GM12878 (cell line): ENCODE results near the gene ATP6V1F. TPM values are rescaled to one million over a fixed set of nuclear protein-coding genes. Genes with fewer than 3 reads are reported as not detected.

Experiments used
- ATAC-seq: fragments of 200-7000 bp; cut with Tn5 transposase; 3 replicates; pipeline ENCODE4 v1.9.1; 2020; ENCODE audit warnings: mild to moderate bottlenecking, moderate library complexity
- BruUV-seq: library from RNA; stranded (reverse); fragments of 400-500 nt; replicated peaks from 2 replicates; lab custom pipeline; 2021; lab: Mats Ljungman, UMichigan
- CTCF ChIA-PET: fragments of 300-600 bp; sonication (Branson Sonifier 250); formaldehyde crosslinking; extraction: SDS; loops from one replicate; lab custom pipeline; 2021; ENCODE audit warnings: inconsistent platforms; lab: Yijun Ruan, JAX
- POLR2A ChIA-PET: fragments of 350-600 bp; formaldehyde crosslinking; extraction: SDS; loops from one replicate; lab custom pipeline; 2021; ENCODE audit warnings: inconsistent platforms; lab: Charles Lee
- RAD21 ChIA-PET: fragments of 300-600 bp; sonication (Branson Sonifier 250); formaldehyde crosslinking; loops from one replicate; lab custom pipeline; 2023; ENCODE audit warnings: antibody characterized with exemption; ENCODE audit not compliant: unreplicated experiment; lab: Charles Lee
- SMC1A ChIA-PET: fragments of 300-600 bp; sonication (Branson Sonifier 250); formaldehyde crosslinking; loops from one replicate; lab custom pipeline; 2023; ENCODE audit not compliant: unreplicated experiment, uncharacterized antibody; lab: Charles Lee
- DNase-seq: peaks from one replicate; pipeline ENCODE4 v3.0.0-alpha.2; 2011; ENCODE audit warnings: low read depth, low spot score
- FAIRE-seq: peaks from 3 replicates; lab custom pipeline; 2011; peaks lifted over from hg19 to GRCh38; lab: Jason Lieb, UNC
- H2AFZ ChIP-seq: 2 replicates; pipeline ENCODE4 v1.6.0; 2011; ENCODE audit warnings: low read depth, low read length, control low read depth; ENCODE audit not compliant: control insufficient read depth
- H3K27ac ChIP-seq: 2 replicates; pipeline ENCODE4 v1.5.1; 2011; ENCODE audit warnings: control low read depth; ENCODE audit not compliant: control insufficient read depth, insufficient read depth
- H3K27me3 ChIP-seq, 2 experiments: replicated peaks in 1 of 2; 2 replicates each; pipeline versions ENCODE4 v1.6.0 to v1.6.1; 2011; ENCODE audit warnings: low read length in 1 of 2; ENCODE audit not compliant: control insufficient read depth in 2 of 2, insufficient read depth in 2 of 2
- H3K36me3 ChIP-seq, 2 experiments: 2 replicates each; pipeline ENCODE4 v1.5.1; 2011; ENCODE audit warnings: low read length in 1 of 2; ENCODE audit not compliant: control insufficient read depth in 2 of 2, insufficient read depth in 2 of 2
- H3K4me1 ChIP-seq: 2 replicates; pipeline ENCODE4 v1.6.1; 2011; ENCODE audit warnings: mild to moderate bottlenecking, low read length, moderate library complexity, mixed read lengths; ENCODE audit not compliant: control insufficient read depth, insufficient read depth
- H3K4me2 ChIP-seq: 2 replicates; pipeline ENCODE4 v1.6.0; 2011; ENCODE audit warnings: control low read depth; ENCODE audit not compliant: control insufficient read depth, insufficient read depth
- H3K4me3 ChIP-seq: fragments of 200-600 bp; sonication (generic); 2 replicates; pipeline ENCODE4 v1.5.1; 2016
- H3K79me2 ChIP-seq: 2 replicates; pipeline ENCODE4 v1.6.0; 2011; ENCODE audit warnings: low read length; ENCODE audit not compliant: control insufficient read depth, insufficient read depth
- H3K9ac ChIP-seq: 2 replicates; pipeline ENCODE4 v1.8.0; 2011; ENCODE audit warnings: low read length, control low read depth, mixed read lengths; ENCODE audit not compliant: control insufficient read depth, insufficient read depth
- H3K9me3 ChIP-seq: replicated peaks from 3 replicates; pipeline ENCODE4 v1.5.1; 2011; ENCODE audit warnings: mild to moderate bottlenecking, low read length; ENCODE audit not compliant: control insufficient read depth, insufficient read depth
- H4K20me1 ChIP-seq: 2 replicates; pipeline ENCODE4 v1.6.0; 2011; ENCODE audit not compliant: control insufficient read depth, insufficient read depth
- CHD1 ChIP-seq: IDR thresholded peaks from 2 replicates; pipeline ENCODE4 v1.6.1; 2012; ENCODE audit warnings: low read depth, low read length, improper control_type of control experiment
- EED ChIP-seq: sonication (generic); IDR thresholded peaks from 2 replicates; pipeline ENCODE4 v1.6.1; 2016; ENCODE audit warnings: antibody characterized with exemption, low read depth
- WGBS: methylation state at CpG from one replicate; pipeline ENCODE4 v1.1.6; 2016; ENCODE audit warnings: low lambda C conversion rate; ENCODE audit not compliant: insufficient replicate concordance, insufficient coverage; ENCODE audit errors: missing lambda C conversion rate; 5-methylcytosine and 5-hydroxymethylcytosine counted together
- in situ Hi-C: fragments of 300-500 bp; cut with MboI; formaldehyde crosslinking; loops from 9 replicates; pipeline ENCODE4 v1.14.3; 2018; ENCODE audit warnings: mixed read lengths
- intact Hi-C: fragments of 100-400 bp; cut with micrococcal nuclease; formaldehyde crosslinking; loops from one replicate; pipeline ENCODE4 v1.14.2; 2022; ENCODE audit not compliant: unreplicated experiment
- polyA plus RNA-seq, 11 experiments: library from polyadenylated mRNA; depleted of rRNA in 4 of 11; unstranded in 6 of 11; stranded (reverse) in 5 of 11; fragments of >200 nt; fragmentation: Nextera tagmentation in 4 of 11; fragmentation: Illumina TruSeq in 1 of 11; extraction: Ambion mirVana in 4 of 11; extraction: Trizol in 1 of 11; gene quantifications; 1 replicate in 1 of 11; 2 replicates in 10 of 11; pipeline versions ENCODE4 v1.2.1 to v1.2.3, GENCODE V29; 2011 to 2016; ENCODE audit warnings: inconsistent platforms in 2 of 11, missing spikeins in 2 of 11, low read depth in 1 of 11
- total RNA-seq, 4 experiments: library from RNA; depleted of rRNA in 3 of 4; stranded (reverse); fragments of >200 nt in 3 of 4; fragmentation: Illumina TruSeq in 1 of 4; extraction: Trizol in 1 of 4; gene quantifications; 2 replicates each; pipeline versions ENCODE4 v1.2.1 to v1.2.3, GENCODE V29; 2013 to 2021
- TF ChIP-seq, protein P1 (sequence below): fragments of 150-350 bp; IDR thresholded peaks from 2 replicates; pipeline ENCODE4 v1.6.1; 2014; ENCODE audit warnings: mild to moderate bottlenecking, low read depth, low read length
- TF ChIP-seq, protein P2 (sequence below): IDR thresholded peaks from 2 replicates; pipeline ENCODE4 v1.6.1; 2012; ENCODE audit warnings: mild to moderate bottlenecking, low read depth, low read length

ATP6V1F gene
- total and polyA plus RNA-seq, 10 of the 15 experiments (the other 5 are each of a cell fraction or from before 2014, with no cell fraction given): 111 to 343 (median 203) TPM

DNA sequence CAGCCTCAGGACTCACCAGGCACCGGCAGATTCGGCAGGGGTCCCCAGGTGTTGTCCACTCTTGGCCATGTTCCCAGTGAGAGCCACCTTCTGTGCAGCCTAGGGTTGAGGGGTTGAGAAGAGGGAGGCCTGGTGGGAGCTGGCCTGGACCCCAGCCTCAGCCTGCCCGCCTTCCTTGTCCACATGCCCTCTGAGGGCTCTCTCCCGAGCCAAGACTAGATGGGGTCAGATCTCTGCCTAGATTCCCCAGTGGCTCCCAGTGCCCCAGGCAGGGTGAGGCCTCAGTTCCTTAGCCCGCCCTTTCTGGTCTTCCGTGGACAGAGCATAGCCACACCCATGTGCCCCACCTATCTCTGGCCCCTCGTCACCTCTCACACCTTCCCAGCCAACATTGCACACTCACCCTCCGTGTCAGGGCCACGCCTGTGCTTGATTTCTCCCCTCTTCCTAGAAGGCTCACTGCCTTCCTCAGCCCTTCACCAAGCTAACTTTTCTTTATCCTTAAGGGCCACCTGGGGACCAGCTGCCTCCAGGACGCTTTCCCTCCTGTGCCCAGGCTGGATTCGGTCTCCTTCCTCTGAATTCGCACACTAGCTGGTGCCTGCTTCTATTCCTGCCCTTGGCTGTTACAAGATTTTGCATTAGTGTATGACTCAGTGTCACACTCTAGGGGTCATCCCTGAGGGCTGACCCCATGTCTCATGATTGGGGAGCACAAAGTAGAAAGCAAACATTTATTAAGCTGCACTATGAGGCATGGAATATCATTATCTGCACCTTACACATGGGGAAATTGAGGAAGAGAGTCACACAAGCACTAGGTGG, 40.3 kb downstream of the ATP6V1F start:
- ATAC-seq: no peak

More for the DNA sequence above, 40.3 kb downstream of the ATP6V1F start:
- POLR2A ChIA-PET: interaction anchor here (0.6 to 1.1 kb wide), 5 partner anchors 40 to 1016 kb away, joined by 3 to 7 read pairs (median 3); no protein-coding TSS in a partner anchor
- CTCF ChIA-PET: interaction anchor here (0.6 to 6.2 kb wide), 18 partner anchors 9 to 308 kb away, joined by 3 to 44 read pairs (median 4); partner anchors contain the start of gene TNPO3
- Histone ChIP-seq H3K9ac (no peak overlapping the region), H3K4me3 (no peak overlapping the region), H3K79me2 (no peaks in the 10 kb centered on the region), H3K27ac (no peak overlapping the region), H3K4me2 (no peak overlapping the region), H2AFZ (no peak overlapping the region), H4K20me1 (no peaks in the 10 kb centered on the region), H3K9me3 (no peaks in the 10 kb centered on the region; the same call in 2 of the 3 replicates), H3K27me3 (no peaks in the 10 kb centered on the region), H3K36me3 (no peaks in the 10 kb centered on the region), H3K4me1 (peaks cover 10% of the 10 kb centered on the region)
- no TSS peak for BruUV-seq
- TF ChIP-seq CHD1: no peak
- TF ChIP-seq, protein P1, sequence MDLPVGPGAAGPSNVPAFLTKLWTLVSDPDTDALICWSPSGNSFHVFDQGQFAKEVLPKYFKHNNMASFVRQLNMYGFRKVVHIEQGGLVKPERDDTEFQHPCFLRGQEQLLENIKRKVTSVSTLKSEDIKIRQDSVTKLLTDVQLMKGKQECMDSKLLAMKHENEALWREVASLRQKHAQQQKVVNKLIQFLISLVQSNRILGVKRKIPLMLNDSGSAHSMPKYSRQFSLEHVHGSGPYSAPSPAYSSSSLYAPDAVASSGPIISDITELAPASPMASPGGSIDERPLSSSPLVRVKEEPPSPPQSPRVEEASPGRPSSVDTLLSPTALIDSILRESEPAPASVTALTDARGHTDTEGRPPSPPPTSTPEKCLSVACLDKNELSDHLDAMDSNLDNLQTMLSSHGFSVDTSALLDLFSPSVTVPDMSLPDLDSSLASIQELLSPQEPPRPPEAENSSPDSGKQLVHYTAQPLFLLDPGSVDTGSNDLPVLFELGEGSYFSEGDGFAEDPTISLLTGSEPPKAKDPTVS: no peak
- TF ChIP-seq EED: no peak
- TF ChIP-seq, protein P2, sequence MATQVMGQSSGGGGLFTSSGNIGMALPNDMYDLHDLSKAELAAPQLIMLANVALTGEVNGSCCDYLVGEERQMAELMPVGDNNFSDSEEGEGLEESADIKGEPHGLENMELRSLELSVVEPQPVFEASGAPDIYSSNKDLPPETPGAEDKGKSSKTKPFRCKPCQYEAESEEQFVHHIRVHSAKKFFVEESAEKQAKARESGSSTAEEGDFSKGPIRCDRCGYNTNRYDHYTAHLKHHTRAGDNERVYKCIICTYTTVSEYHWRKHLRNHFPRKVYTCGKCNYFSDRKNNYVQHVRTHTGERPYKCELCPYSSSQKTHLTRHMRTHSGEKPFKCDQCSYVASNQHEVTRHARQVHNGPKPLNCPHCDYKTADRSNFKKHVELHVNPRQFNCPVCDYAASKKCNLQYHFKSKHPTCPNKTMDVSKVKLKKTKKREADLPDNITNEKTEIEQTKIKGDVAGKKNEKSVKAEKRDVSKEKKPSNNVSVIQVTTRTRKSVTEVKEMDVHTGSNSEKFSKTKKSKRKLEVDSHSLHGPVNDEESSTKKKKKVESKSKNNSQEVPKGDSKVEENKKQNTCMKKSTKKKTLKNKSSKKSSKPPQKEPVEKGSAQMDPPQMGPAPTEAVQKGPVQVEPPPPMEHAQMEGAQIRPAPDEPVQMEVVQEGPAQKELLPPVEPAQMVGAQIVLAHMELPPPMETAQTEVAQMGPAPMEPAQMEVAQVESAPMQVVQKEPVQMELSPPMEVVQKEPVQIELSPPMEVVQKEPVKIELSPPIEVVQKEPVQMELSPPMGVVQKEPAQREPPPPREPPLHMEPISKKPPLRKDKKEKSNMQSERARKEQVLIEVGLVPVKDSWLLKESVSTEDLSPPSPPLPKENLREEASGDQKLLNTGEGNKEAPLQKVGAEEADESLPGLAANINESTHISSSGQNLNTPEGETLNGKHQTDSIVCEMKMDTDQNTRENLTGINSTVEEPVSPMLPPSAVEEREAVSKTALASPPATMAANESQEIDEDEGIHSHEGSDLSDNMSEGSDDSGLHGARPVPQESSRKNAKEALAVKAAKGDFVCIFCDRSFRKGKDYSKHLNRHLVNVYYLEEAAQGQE: no peak
- in situ Hi-C loops: no loop called here
- FAIRE-seq: no peak
- RAD21 ChIA-PET: interaction anchor here (1.0 to 2.1 kb wide), 4 partner anchors 49 to 263 kb away, joined by 3 to 11 read pairs (median 3); no protein-coding TSS in a partner anchor
- SMC1A ChIA-PET: interaction anchor here (1.0 to 2.1 kb wide), 3 partner anchors 44 to 188 kb away, joined by 3 to 20 read pairs (median 4); partner anchors contain the start of gene TNPO3
- 60% methylated on average over 11 of the region's 12 CpGs for WGBS
- intact Hi-C loops: no loop called here
- no peak for DNase-seq
